ENCODE measurements around the gene OR1A1. TPM values are rescaled to one million over a fixed set of nuclear protein-coding genes. Genes with fewer than 3 reads are reported as not detected.
"Not testable (repeated sequence)": the region's sequence is repeated elsewhere in the genome, so short reads cannot be mapped to it uniquely, and the experiment has no call there.

Gene OR1A1
- total and polyA plus RNA-seq, 11 donors, result not detected

- no peaks in the 10 kb centered on the region for H3K27me3 ChIP-seq
- H3K36me3 ChIP-seq, result no peaks in the 10 kb centered on the region
- TF ChIP-seq POLR2A (IDR thresholded peaks at IDR 0.05), result no peak
- TF ChIP-seq, protein P1, sequence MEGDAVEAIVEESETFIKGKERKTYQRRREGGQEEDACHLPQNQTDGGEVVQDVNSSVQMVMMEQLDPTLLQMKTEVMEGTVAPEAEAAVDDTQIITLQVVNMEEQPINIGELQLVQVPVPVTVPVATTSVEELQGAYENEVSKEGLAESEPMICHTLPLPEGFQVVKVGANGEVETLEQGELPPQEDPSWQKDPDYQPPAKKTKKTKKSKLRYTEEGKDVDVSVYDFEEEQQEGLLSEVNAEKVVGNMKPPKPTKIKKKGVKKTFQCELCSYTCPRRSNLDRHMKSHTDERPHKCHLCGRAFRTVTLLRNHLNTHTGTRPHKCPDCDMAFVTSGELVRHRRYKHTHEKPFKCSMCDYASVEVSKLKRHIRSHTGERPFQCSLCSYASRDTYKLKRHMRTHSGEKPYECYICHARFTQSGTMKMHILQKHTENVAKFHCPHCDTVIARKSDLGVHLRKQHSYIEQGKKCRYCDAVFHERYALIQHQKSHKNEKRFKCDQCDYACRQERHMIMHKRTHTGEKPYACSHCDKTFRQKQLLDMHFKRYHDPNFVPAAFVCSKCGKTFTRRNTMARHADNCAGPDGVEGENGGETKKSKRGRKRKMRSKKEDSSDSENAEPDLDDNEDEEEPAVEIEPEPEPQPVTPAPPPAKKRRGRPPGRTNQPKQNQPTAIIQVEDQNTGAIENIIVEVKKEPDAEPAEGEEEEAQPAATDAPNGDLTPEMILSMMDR (IDR thresholded peaks at IDR 0.05), result no peak
- ATAC-seq, result no peak
- H3K4me1 ChIP-seq, result no peaks in the 10 kb centered on the region
- no peak overlapping the region for H3K4me3 ChIP-seq
- no peak for DNase-seq
- intact Hi-C loops (cut with DNase I), result no loop called here
- 47 to 53% (median 49%) methylated on average over 2 of the region's 2 CpGs for WGBS, 4 donors
- H3K27ac ChIP-seq, result no peak overlapping the region
- H3K9me3 ChIP-seq, result peaks cover 0 to 10% (median 0%) of the 10 kb centered on the region in 12 donors
Measured at GRCh38 chr17:3222505-3222904, 15.0 kb downstream of the OR1A1 start.

GRCh38 chr17:3224721-3225352 is 17.4 kb downstream of the OR1A1 start:
- H3K27ac ChIP-seq; H3K9me3 ChIP-seq; H3K27me3 ChIP-seq; H3K4me3 ChIP-seq; ATAC-seq; DNase-seq; H3K4me1 ChIP-seq; H3K36me3 ChIP-seq; intact Hi-C loops (cut with DNase I): not testable (repeated sequence)

DNA sequence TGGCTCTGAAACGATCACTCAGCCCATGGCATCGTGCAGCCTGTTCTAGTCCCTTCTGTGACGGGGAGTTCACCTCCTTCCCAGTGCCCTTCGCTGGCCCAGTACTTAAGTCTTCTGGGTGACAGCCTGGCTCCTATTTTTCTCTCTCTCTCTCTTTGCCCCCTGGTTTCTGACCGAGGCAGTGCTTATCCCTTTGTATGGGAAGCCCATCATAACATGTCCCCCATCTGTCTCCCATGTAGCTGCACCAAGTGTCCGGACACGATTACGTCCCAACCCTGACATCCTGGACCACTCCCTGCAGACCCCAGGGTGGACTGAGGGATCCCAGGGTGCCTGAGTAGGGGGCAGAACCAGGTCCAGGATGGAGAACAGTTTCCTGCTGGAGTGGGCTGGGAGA is 24.8 kb downstream of the OR1A1 start:
- H3K4me3 ChIP-seq; intact Hi-C loops (cut with DNase I); H3K4me1 ChIP-seq; H3K27me3 ChIP-seq; H3K36me3 ChIP-seq; DNase-seq; ATAC-seq; H3K27ac ChIP-seq; H3K9me3 ChIP-seq: not testable (repeated sequence)
- WGBS, 4 donors, result 81 to 86% (median 82%) methylated on average over 8 of the region's 8 CpGs

GRCh38 chr17:3238685-3239084 is 31.2 kb downstream of the OR1A1 start:
- H3K36me3 ChIP-seq; H3K9me3 ChIP-seq; H3K27ac ChIP-seq; DNase-seq; intact Hi-C loops (cut with DNase I); H3K4me3 ChIP-seq; H3K27me3 ChIP-seq; H3K4me1 ChIP-seq: not testable (repeated sequence)
- WGBS, 4 donors, result 10 to 30% (median 21%) methylated on average over 1 to 2 of the region's 2 CpGs
- peak; percentile 58 to 73 (median 67) for ATAC-seq

- DNase-seq; H3K27ac ChIP-seq; H3K36me3 ChIP-seq; H3K4me3 ChIP-seq; H3K27me3 ChIP-seq; intact Hi-C loops (cut with DNase I); H3K4me1 ChIP-seq; H3K9me3 ChIP-seq; ATAC-seq: not testable (repeated sequence)
- whole genome bisulfite sequencing, 4 donors, result 81 to 100% (median 100%) methylated on average over 1 of the region's 1 CpG; no CpG with 5 or more reads in 1 of the 4 donors
Measured at GRCh38 chr17:3241044-3241443, 33.6 kb downstream of the OR1A1 start.

DNA sequence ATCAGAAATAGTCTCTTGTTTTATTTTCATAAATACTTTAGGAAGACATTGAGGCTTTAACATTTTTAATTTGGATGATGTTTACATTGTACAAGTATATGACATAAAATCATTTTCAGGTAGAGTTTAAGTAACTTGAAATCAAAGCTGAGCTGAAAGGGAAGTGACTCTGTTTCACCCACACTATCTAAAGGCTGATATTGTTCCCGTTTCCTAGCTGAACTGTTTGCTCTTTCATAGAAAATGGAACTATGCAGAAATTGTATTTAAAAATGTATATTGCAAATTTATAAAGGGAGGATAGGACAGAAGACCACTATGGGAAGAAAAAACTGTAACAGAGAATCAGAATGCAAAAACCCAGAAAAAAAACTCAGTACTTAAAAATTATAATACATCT is 37.4 kb downstream of the OR1A1 start:
- H3K4me1 ChIP-seq; ATAC-seq; H3K4me3 ChIP-seq; DNase-seq; H3K9me3 ChIP-seq; intact Hi-C loops (cut with DNase I); H3K27ac ChIP-seq; H3K27me3 ChIP-seq; H3K36me3 ChIP-seq: not testable (repeated sequence)
- WGBS, 4 donors, result 25 to 46% (median 37%) methylated on average over 1 of the region's 1 CpG

DNA sequence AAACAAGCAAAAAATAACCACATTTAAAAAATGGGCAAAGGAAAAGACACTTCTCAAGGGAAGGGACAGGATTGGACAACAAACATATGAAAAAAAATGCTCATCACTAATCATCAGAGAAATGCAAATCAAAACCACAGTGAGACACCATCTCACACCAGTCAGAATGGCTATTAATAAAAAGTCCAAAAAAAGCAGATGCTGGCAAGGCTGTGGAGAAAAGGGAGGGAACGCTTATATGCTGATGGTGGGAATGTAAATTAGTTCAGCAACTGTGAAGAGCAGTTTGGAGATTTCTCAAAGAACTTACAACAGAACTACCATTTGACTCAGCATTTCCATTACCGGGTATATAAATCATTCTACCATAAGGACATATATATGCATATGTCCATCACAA is 41.5 kb downstream of the OR1A1 start:
- H3K9me3 ChIP-seq; intact Hi-C loops (cut with DNase I); H3K4me1 ChIP-seq; DNase-seq; H3K27me3 ChIP-seq; H3K27ac ChIP-seq; H3K4me3 ChIP-seq; ATAC-seq; H3K36me3 ChIP-seq: not testable (repeated sequence)
- 94 to 100% (median 100%) methylated on average over 1 of the region's 2 CpGs for WGBS, 4 donors

Measured in heart left ventricle (tissue), 16 donors.